GM12891 (cell line): Measurements from ENCODE around the gene RHOB.

ENCODE experiments used
- DNase-seq: peaks from one replicate; pipeline ENCODE4 v3.0.0; 2011; ENCODE audit warnings: low spot score; ENCODE audit not compliant: insufficient read length
- FAIRE-seq: peaks from 2 replicates; lab custom pipeline; 2011; peaks lifted over from hg19 to GRCh38; lab: Jason Lieb, UNC
- PAX5 ChIP-seq: IDR thresholded peaks from 2 replicates; pipeline ENCODE4 v1.6.1; 2011; ENCODE audit warnings: low read length, moderate library complexity, mild to moderate bottlenecking; ENCODE audit not compliant: insufficient read depth, severe bottlenecking
- POLR2A ChIP-seq: IDR thresholded peaks from 2 replicates; pipeline ENCODE4 v1.6.1; 2011; ENCODE audit warnings: low read depth, low read length, control low read depth
- POLR2AphosphoS5 ChIP-seq: IDR thresholded peaks from 2 replicates; pipeline ENCODE4 v1.6.1; 2011; ENCODE audit warnings: low read depth, low read length, control low read depth
- POU2F2 ChIP-seq: IDR thresholded peaks from 2 replicates; pipeline ENCODE4 v1.6.1; 2011; ENCODE audit warnings: low read depth, mild to moderate bottlenecking, control low read depth, low read length, moderate library complexity
- SPI1 ChIP-seq: IDR thresholded peaks from 2 replicates; pipeline ENCODE4 v1.6.1; 2011; ENCODE audit warnings: low read depth, low read length, control low read depth
- TAF1 ChIP-seq: IDR thresholded peaks from 2 replicates; pipeline ENCODE4 v1.6.1; 2011; ENCODE audit warnings: low read depth, low read length, control low read depth

The RHOB gene

GRCh38 chr2:20465716-20466394, 19.0 kb downstream of the RHOB start:
- DNase-seq (no peak), FAIRE-seq (no peak)
- TF ChIP-seq SPI1 (no peak), TAF1 (no peak), POLR2AphosphoS5 (no peak), POU2F2 (no peak), POLR2A (no peak), PAX5 (no peak)

DNA sequence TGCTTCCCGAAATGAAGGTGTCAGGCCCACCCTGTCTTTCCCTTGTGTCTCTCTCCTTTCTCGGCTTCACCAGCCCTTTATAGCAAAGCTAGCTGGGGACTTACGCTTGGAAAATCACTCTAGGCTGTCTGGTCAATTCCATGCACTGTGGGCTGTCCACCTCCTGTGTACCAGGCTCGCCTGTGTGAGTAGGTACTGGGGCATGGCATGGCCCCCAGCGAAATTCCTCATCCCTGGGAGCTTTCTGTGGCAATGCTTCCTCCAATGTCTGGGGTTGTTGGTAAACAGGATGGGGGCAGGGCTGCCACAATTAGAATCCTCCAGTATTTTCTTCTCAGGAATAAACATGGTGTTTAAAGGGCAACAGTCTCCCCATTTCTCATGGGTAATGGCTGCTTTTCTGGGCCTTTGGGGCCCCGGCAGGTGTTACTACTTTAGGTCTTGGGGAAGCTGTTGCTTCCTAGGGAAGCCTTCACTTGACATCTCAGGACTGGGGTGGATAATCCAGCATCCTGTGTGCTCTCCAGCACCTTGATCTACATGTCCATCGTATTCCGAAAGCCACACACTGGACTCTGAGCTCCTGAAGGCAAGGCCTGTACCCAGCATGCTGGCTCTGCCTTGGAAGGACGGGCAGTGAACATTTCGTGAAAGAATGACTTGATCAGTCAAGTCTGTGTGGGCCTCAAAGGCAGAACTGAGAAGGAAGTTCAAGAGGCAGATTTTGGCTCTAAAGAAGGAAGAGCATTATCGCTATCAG, 21.1 kb downstream of the RHOB start:
- no peak for DNase-seq
- FAIRE-seq: no peak
- no peak for TF ChIP-seq TAF1
- TF ChIP-seq SPI1: no peak
- TF ChIP-seq PAX5: no peak

DNA sequence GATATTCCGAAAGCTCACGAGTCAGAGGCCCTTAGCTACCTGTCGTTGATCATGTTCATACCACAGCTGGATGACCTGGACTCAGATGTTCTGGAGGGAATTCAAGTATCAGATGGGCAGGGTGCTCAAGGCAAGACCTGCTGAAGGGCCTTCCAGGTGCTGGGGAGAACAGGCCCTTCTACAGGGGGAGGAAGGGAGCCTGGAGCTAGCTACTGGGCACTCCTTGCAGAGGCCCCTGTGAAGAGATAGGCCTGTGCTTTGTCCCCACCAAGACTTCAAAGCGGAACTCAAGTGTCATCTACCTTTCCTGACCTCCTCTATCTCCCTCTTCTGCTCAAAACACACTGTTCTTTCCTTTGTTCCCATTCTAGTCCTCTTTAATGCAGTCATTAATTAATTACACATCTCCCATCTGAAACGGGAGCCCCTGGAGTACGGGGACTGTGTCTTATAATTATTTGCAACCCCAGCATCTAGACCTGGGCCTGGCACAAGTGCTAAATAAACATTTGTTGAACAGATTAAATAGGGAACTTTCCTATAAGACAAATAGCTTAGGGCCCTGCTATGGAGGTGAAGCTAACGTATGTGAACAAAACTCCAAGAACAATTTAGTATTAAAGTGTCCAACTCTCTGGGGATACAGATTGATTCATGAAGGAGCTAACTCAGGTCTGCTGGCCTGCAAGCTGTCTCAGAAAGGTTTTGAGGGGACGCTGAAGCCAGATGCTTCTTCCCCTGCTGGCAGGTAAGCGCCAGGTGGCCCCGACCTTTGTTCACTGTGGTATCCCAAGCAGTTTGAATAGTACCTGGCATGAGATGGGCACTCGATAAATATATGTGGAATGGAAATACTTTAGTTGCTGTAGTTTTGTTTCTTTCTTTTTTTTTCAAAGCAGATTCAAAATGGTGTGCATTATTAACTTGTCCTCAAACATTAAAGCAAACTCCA, 22.0 kb downstream of the RHOB start:
- FAIRE-seq (no peak), DNase-seq (no peak)
- TF ChIP-seq POLR2AphosphoS5 (no peak), POU2F2 (no peak), PAX5 (no peak), TAF1 (no peak), POLR2A (no peak), SPI1 (no peak)

GRCh38 chr2:20469595-20469994, 22.7 kb downstream of the RHOB start:
- TF ChIP-seq SPI1: no peak
- no peak for TF ChIP-seq POU2F2
- no peak for TF ChIP-seq POLR2A
- TF ChIP-seq POLR2AphosphoS5: no peak
- no peak for TF ChIP-seq TAF1
- TF ChIP-seq PAX5: no peak

DNA sequence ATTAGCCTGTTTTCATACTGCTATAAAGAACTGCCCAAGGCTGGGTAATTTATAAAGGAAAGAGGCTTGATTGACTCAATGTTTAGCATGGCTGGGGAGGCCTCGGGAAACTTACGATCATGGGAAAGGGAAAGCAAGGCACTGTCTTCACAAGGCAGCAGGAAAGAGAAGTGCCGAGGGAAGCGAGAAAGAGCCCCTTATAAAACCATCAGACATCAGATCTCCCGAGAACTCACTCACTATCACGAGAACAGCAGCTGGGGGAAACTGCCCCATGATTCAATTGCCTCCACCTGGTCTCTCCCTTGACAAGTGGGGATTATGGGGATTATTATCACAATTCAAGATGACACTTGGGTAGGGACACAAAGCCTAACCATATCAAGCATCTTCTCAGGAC, 23.3 kb downstream of the RHOB start:
- FAIRE-seq (no peak), DNase-seq (no peak)
- no peak for TF ChIP-seq POU2F2
- TF ChIP-seq POLR2AphosphoS5: no peak
- no peak for TF ChIP-seq PAX5
- TF ChIP-seq TAF1: no peak
- no peak for TF ChIP-seq POLR2A
- no peak for TF ChIP-seq SPI1

More at GRCh38 chr2:20469595-20469994, 22.7 kb downstream of the RHOB start:
- FAIRE-seq (no peak), DNase-seq (no peak)

DNA sequence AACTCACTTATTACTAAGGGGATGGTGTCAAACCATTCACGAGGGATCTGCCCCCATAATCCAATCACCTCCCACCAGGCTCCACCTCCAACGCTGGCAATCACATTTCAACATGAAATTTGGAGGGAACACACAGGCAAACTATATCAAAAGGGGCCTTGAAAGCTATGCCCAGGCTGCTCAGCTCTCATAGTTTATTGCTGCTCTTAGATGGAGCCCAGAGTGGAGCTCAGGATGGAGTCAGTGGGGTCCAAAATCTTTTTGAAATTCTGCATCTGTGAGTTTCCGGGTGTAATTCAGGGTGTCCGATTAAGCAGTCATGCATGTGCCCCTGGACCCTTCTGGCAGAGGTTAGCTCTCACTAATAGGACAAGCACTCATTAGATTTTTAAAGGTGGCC, 24.3 kb downstream of the RHOB start:
- DNase-seq (no peak), FAIRE-seq (no peak)
- TF ChIP-seq SPI1 (no peak), POLR2AphosphoS5 (no peak), POLR2A (no peak), PAX5 (no peak), TAF1 (no peak), POU2F2 (no peak)

DNA sequence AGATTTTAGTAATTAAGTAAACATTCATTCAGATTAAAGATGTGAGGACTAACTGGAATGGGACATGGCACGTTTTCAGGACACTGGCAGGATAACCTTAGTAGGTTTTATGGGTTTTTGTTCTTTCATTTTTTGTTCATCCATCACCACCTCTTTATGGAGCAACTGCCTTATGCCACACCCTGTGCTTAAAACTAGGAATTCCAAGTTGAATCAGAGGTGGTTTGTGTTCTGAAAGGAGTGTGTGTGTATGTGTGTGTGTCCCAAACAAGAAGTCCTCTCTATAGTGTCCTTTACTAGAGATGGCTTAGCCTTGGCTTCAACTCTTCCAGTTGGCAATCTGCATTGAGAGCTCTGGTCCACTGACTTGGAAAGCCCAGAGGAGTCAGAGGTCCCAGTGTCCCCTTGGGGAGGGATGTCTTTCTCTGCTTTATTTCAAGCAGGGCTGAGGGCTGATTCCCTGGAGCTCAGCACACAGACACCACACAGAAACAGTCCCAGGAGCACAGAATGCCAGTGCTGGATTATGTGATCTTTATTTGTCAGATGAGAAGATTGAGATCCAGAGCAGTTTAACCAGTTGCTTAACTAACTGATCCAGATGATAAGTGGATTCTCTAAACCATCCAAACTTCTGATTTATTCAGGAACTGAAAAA, 25.2 kb downstream of the RHOB start:
- no peak for TF ChIP-seq POLR2A
- TF ChIP-seq TAF1: no peak
- no peak for TF ChIP-seq SPI1
- no peak for TF ChIP-seq POLR2AphosphoS5
- TF ChIP-seq PAX5: no peak
- no peak for TF ChIP-seq POU2F2
- no peak for DNase-seq
- FAIRE-seq: no peak

DNA sequence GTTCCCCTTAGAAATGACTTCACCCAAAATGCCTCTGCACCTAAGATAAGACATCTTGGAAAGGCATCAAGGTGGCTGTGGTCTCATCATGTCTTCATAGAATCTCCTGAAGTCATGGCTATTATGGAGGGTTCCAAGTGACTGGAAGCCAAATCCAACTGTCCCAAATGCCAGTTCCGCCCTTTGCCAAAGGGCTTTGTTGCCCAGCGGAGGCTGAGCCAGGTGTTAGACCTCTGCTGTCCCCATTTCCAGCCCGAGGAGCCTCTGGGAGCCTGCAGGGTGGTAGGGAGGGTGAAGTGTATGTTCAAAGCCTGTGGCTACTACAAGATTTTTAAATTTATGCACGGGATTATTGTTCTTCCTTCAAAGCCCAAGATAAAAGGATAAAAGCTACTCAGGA, 25.7 kb downstream of the RHOB start:
- no peak for TF ChIP-seq TAF1
- FAIRE-seq (no peak), DNase-seq (no peak)

GRCh38 chr2:20473128-20473527, 26.3 kb downstream of the RHOB start:
- DNase-seq: no peak
- TF ChIP-seq SPI1 (no peak), POLR2A (no peak)
- no peak for FAIRE-seq
